Measurements from ENCODE around the gene SLC22A23. TPM values are rescaled to one million over a fixed set of nuclear protein-coding genes. Genes with fewer than 3 reads are reported as not detected.

Gene SLC22A23
- total and polyA plus RNA-seq, 2 of the 4 experiments (the other 2 are of a cell fraction) = 0.72 to 1.6 TPM

- intact Hi-C loops (cut with micrococcal nuclease) = no loop called here
- no peak overlapping the region for H2BK15ac ChIP-seq (ENCODE audit: low read depth, low read length)
- no peak overlapping the region for H4K8ac ChIP-seq (ENCODE audit: low read depth in 2 of 2, low read length in 2 of 2)
- dilution Hi-C loops (cut with HindIII; ENCODE audit: low sequenced_read_pairs, unreplicated experiment) = no loop called here
- H2BK5ac ChIP-seq (ENCODE audit: low read depth, low read length, poor library complexity, severe bottlenecking) = no peak overlapping the region
- ChIA-PET CTCF (no interaction called here), POLR2A (ENCODE audit: unreplicated experiment) (no interaction called here)
- 0 out of 2 replicates have a peak, but pooled peaks cover 2% of the 10 kb centered on the region for H3K9me1 ChIP-seq (ENCODE audit: insufficient read depth, low read length)
- no peaks in the 10 kb centered on the region for H3K4me1 ChIP-seq (ENCODE audit: control insufficient read depth, insufficient read depth, low read length)
- TF ChIP-seq BHLHE40 (IDR thresholded peaks at IDR 0.05; ENCODE audit: low read depth, low read length) = no peak
- TF ChIP-seq RAD21 (IDR thresholded peaks at IDR 0.05; ENCODE audit: low read length) = no peak
- TF ChIP-seq FOS (IDR thresholded peaks at IDR 0.05; ENCODE audit: low read depth, low read length) = no peak
- no peak for TF ChIP-seq NFE2L2 (IDR thresholded peaks at IDR 0.05; ENCODE audit: low read depth, low read length)
- TF ChIP-seq, protein P1, sequence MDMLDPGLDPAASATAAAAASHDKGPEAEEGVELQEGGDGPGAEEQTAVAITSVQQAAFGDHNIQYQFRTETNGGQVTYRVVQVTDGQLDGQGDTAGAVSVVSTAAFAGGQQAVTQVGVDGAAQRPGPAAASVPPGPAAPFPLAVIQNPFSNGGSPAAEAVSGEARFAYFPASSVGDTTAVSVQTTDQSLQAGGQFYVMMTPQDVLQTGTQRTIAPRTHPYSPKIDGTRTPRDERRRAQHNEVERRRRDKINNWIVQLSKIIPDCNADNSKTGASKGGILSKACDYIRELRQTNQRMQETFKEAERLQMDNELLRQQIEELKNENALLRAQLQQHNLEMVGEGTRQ (IDR thresholded peaks at IDR 0.05; ENCODE audit: low read depth, low read length) = no peak
- TF ChIP-seq CHD1 (IDR thresholded peaks at IDR 0.05; ENCODE audit: low read depth, low read length) = no peak
- no peak for TF ChIP-seq MAZ (IDR thresholded peaks at IDR 0.05; ENCODE audit: borderline replicate concordance, low read depth, low read length)
- TF ChIP-seq CEBPB (IDR thresholded peaks at IDR 0.05; ENCODE audit: low read depth, low read length) = no peak
- TF ChIP-seq MXI1 (IDR thresholded peaks at IDR 0.05; ENCODE audit: borderline replicate concordance, low read depth, low read length) = no peak
- H3K9ac ChIP-seq (ENCODE audit: low read depth, low read length) = no peak overlapping the region
- peaks cover 60% of the 10 kb centered on the region for H3K27me3 ChIP-seq (ENCODE audit: control insufficient read depth, insufficient read depth, low read length)
- no peak overlapping the region for H3K14ac ChIP-seq (replicated peaks; ENCODE audit: low read depth, low read length)
- no peak overlapping the region for H2AK5ac ChIP-seq (ENCODE audit: low read depth, low read length)
- no peak overlapping the region for H4K5ac ChIP-seq (ENCODE audit: low read depth, low read length)
- no peaks in the 10 kb centered on the region for H3K36me3 ChIP-seq (ENCODE audit: control insufficient read depth, insufficient read depth, low read length)
- no peaks in the 10 kb centered on the region; the same call in 1 of the 2 replicates for H3K9me3 ChIP-seq (ENCODE audit: control insufficient read depth, insufficient read depth, low read length)
- no TSS peak for BruUV-seq (replicated peaks)
- DNase-seq (no peak), ATAC-seq (ENCODE audit: low read depth) (no peak)
- WGBS, 2 experiments (ENCODE audit: extremely low coverage in 2 of 2, insufficient read length in 1 of 2) = no CpG with 5 or more reads among the region's 8 CpGs
- no peak overlapping the region for H3K4ac ChIP-seq (ENCODE audit: low read depth, low read length)
- H4K91ac ChIP-seq (ENCODE audit: insufficient read depth, low read depth, low read length) = no peak overlapping the region
- no peak overlapping the region for H3K18ac ChIP-seq (ENCODE audit: low read depth, low read length)
- H2AK9ac ChIP-seq (replicated peaks; ENCODE audit: low read depth, low read length, poor library complexity) = no peak overlapping the region
- no peak overlapping the region for H3K4me2 ChIP-seq (ENCODE audit: low read depth, low read length)
- no peak overlapping the region for H3K4me3 ChIP-seq (ENCODE audit: insufficient read depth, low read depth, low read length)
- H2BK120ac ChIP-seq (ENCODE audit: low read depth, low read length) = no peak overlapping the region
- no peaks in the 10 kb centered on the region for H3K79me1 ChIP-seq (ENCODE audit: low read depth in 1 of 2, low read length in 2 of 2)
- no peak overlapping the region for H3K56ac ChIP-seq (ENCODE audit: extremely low read depth, insufficient read depth, low read length)
- H2BK20ac ChIP-seq (ENCODE audit: low read depth, low read length) = no peak overlapping the region
- no peak overlapping the region for H3K23ac ChIP-seq (ENCODE audit: low read depth, low read length)
- H2AFZ ChIP-seq (replicated peaks; ENCODE audit: low read length, poor library complexity) = no peak overlapping the region
- in situ Hi-C loops (cut with MboI; ENCODE audit: low sequenced_read_pairs) = no loop called here
- H4K20me1 ChIP-seq (ENCODE audit: insufficient read depth, low read length) = no peaks in the 10 kb centered on the region
- H3K27ac ChIP-seq (ENCODE audit: insufficient read depth, low read length) = no peak overlapping the region
These were observed 141.0 kb downstream of the SLC22A23 start for GRCh38 chr6:3315841-3316240.
